ENCODE measurements around the gene FBXL19. TPM values are rescaled to one million over a fixed set of nuclear protein-coding genes. Genes with fewer than 3 reads are reported as not detected.

Gene FBXL19
- total RNA-seq, 4 donors from 2014 or later, result 4.7 to 9.1 (median 6.9) TPM

DNA sequence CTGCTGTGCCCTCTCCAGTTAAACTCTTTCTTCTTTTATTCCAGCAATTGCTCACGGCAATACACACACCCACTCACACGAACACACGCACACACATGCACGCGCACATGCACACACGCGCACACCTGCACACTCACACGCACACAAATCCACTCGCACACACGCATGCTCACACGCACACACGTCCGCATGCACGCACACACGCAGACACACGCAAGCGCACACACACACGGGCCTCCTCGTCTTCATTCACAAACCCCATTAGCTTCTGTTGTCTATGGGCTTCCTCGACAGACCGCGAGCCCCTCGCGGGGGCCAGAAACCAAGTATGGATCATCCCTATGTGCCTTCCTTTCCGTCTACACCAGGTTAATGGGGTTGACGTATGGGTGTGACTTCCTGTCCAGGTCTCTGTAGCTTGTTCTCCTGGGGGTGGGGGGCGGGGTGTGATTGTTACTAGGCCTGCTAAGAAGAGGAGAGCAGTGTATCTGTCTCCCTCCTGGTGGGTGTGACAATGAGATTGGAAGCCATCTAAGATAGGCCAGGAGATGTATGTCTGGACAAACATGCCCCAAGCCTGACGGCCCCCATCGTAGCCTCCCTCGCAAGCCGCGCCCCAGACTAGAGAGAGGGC lies 27.6 kb upstream of the FBXL19 start:
- TF ChIP-seq, protein P1, sequence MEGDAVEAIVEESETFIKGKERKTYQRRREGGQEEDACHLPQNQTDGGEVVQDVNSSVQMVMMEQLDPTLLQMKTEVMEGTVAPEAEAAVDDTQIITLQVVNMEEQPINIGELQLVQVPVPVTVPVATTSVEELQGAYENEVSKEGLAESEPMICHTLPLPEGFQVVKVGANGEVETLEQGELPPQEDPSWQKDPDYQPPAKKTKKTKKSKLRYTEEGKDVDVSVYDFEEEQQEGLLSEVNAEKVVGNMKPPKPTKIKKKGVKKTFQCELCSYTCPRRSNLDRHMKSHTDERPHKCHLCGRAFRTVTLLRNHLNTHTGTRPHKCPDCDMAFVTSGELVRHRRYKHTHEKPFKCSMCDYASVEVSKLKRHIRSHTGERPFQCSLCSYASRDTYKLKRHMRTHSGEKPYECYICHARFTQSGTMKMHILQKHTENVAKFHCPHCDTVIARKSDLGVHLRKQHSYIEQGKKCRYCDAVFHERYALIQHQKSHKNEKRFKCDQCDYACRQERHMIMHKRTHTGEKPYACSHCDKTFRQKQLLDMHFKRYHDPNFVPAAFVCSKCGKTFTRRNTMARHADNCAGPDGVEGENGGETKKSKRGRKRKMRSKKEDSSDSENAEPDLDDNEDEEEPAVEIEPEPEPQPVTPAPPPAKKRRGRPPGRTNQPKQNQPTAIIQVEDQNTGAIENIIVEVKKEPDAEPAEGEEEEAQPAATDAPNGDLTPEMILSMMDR (IDR thresholded peaks at IDR 0.05), result no peak
- no peak for ATAC-seq (ENCODE audit: low FRiP score)
- DNase-seq (ENCODE audit: low spot score), result no peak

DNA sequence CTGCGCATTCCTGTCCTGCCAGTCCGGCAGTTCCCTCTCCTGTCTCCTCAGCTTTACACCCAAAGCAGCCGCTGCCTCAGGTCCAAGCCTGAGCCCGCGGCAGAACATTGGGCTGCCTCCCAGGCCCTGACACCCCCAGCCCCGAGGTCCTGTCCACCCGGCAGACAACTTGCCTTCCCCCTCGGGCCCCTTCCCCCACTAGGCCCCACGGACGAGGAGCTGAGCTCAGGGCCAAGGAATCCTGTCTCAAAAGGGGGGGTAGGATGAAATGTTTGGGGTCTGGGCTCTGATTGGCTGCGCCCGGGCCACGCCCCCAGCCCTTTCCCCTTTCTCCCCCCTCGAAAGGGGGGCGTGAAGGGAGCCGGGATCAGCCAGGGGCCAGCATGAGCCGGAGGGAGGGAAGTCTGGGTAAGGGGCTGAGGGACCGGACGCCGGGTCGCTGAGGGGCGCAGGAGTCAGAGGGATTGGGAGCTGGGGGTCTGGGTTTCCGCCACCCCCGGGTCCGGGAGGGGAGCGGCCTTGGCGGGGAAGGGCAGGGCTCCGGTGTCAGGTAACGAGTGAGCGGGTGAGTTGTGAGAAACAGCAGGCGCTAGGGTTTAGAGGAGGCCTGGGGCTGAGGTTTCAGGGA lies 27.0 kb upstream of the FBXL19 start, which contains the start of gene CTF1:
Gene CTF1, plus strand, starts transcription at position 354 of the 628 bp plus-strand sequence. Its CDS starts 30 bp downstream, at position 384.
- TF ChIP-seq, protein P1 (IDR thresholded peaks at IDR 0.05), result no peak
- DNase-seq (ENCODE audit: low spot score) (no peak), ATAC-seq (ENCODE audit: low FRiP score) (peak; percentile 64)

DNA sequence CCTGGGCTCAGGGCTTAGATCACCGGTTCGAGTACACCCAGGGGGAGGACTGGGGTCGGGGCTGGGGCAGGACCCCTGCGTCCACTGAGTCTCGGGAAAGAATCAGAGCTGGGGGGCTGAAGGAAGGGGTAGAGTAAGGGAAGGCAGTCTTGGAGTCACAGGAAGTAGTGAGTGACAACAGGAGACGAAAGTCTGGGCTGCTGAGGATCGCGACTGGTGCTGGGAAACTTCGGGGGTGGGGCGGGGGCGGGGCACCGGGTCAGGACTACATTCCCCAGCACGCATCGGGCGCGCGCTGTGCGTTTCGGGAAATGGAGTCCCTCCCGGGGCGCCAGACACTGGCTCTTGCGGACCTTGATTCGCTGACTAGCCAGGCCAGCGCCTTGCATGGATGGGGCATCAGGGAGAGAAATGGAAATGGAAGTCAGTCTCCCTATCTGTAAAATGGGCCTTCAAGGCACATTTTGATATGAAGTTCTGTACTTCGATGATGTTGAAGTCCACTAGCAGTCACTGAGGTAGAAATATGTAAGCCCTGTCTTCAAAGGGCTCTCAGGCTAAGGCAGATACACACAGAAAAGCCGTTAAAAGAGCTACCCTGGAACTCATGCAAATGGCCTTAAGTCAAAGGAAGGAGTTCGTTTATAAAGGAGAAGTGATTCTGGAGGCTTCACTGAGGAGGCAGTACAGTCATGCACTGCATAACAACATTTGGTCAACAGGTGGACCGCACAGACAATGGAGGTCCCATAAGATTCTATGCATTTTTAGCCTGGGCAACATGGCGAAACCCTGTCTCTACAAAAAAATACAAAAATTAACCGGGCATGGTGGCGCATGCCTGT lies 26.3 kb upstream of the FBXL19 start:
- DNase-seq (ENCODE audit: low spot score) (peak; percentile 69), ATAC-seq (ENCODE audit: low FRiP score) (peak; percentile 55)
- TF ChIP-seq, protein P1 (IDR thresholded peaks at IDR 0.05), result no peak

DNA sequence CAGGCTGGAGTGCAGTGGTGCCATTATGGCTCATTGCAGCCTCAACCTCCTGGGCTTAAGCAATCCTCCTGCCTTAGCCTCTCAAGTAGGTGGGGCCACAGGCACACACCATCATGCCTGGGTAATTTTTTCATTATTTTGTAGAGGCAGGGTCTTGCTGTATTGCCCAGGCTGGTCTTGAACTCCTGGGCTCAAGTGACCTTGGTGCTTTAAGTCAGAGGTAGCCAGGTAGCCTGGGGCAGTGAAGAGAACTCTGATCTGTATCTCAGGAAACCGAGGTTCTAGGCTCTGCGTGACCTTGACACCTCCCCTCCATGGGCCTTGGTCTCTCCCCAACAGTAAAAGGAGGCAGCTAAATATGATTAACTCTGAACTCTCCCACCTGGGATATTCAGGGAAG lies 23.6 kb upstream of the FBXL19 start:
- TF ChIP-seq, protein P1 (IDR thresholded peaks at IDR 0.05), result no peak
- ATAC-seq (ENCODE audit: low FRiP score) (no peak), DNase-seq (ENCODE audit: low spot score) (no peak)

DNA sequence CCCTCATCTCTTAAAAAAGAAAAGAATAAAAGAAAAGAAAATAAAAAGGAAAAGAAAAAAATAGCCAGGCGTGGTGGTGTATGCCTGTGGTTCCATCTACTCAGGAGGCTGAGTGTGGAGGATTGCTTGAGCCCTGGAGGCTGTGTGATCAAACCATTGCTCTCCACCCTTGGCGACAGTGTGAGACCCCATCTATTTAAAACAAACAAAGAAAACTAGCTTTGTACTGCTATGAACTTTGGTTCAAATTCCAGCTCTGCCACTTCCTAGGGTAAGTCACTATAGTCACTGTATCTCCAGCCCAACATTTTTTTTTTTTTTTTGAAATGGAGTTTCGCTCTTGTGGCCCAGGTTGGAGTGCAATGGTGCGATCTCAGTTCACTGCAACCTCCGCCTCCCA lies 22.8 kb upstream of the FBXL19 start:
- no peak for ATAC-seq (ENCODE audit: low FRiP score)
- no peak for DNase-seq (ENCODE audit: low spot score)
- TF ChIP-seq, protein P1 (IDR thresholded peaks at IDR 0.05), result no peak

DNA sequence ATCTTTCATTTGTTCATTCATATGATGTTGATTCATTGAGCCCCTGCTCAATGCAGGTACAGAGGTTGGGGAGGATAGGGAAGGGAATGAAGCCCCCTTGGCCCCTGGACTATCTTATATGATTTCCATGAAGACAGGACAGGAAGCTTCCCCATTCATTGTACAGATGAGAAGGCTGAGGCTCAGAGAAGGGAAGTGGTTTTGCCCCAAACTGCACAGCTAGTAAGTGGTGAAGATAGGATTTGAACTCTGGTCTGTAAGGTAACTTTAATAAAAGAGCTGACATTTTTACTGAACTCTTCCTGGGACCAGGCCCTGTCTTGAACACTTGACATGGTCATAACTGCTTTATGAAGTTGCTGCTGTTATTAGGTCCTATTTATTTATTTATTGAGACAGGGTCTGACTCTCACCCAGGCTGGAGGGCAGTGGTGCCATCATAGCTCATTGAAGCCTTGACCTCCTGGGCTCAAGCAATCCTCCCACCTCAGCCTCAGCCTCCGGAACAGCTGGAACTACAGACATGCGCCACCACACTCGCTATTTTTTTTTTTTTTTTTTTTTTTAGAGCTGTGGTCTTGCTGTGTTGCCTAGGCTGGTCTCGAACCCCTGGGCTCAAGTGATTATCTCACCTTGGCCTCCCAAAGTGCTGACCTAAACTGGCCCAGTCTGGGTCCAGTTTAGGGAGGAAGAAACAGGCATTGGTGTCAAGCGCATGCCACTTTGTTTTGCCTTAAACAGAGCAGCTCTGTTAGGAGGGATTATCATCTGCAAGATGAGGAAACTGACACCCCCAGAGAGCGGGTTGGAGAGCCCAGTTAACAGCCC lies 22.0 kb upstream of the FBXL19 start:
- ATAC-seq (ENCODE audit: low FRiP score) (no peak), DNase-seq (ENCODE audit: low spot score) (no peak)
- TF ChIP-seq, protein P1 (IDR thresholded peaks at IDR 0.05), result no peak
